ENCODE results near the gene RPS19.

DNA sequence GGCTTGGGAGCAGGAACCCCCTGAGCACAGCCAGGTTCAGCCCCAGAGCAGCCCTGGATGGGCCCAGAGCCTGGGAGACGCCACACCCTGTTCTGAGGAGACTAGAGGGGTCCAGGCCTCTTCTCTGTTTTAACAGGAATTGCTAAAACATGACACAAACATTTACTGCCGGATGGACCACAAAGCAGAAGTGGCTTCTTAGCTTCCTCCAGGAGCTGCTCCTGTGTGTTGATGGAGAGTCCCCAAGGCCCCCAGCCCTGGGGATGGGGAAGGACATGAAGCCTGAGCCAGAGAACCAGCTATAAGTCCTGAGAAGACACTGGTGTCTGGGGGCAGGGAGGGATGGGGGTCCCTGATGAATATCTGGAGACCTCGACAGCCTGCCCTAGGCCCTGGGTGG, 49.0 kb upstream of the RPS19 start:
- TF ChIP-seq, protein P1, sequence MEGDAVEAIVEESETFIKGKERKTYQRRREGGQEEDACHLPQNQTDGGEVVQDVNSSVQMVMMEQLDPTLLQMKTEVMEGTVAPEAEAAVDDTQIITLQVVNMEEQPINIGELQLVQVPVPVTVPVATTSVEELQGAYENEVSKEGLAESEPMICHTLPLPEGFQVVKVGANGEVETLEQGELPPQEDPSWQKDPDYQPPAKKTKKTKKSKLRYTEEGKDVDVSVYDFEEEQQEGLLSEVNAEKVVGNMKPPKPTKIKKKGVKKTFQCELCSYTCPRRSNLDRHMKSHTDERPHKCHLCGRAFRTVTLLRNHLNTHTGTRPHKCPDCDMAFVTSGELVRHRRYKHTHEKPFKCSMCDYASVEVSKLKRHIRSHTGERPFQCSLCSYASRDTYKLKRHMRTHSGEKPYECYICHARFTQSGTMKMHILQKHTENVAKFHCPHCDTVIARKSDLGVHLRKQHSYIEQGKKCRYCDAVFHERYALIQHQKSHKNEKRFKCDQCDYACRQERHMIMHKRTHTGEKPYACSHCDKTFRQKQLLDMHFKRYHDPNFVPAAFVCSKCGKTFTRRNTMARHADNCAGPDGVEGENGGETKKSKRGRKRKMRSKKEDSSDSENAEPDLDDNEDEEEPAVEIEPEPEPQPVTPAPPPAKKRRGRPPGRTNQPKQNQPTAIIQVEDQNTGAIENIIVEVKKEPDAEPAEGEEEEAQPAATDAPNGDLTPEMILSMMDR (IDR thresholded peaks at IDR 0.05 in 2 of 3, conservative IDR thresholded peaks at IDR 0.05 in 1 of 3; ENCODE audit: borderline replicate concordance in 1 of 3, insufficient read depth in 1 of 3, low read depth in 2 of 3, low read length in 2 of 3) = no peak
- TF ChIP-seq, protein P2, sequence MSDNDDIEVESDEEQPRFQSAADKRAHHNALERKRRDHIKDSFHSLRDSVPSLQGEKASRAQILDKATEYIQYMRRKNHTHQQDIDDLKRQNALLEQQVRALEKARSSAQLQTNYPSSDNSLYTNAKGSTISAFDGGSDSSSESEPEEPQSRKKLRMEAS (IDR thresholded peaks at IDR 0.05) = no peak
- TF ChIP-seq POLR2A (IDR thresholded peaks at IDR 0.05; ENCODE audit: borderline replicate concordance, extremely low read depth, insufficient read depth, insufficient read length) (no peak), JUND (IDR thresholded peaks at IDR 0.05) (no peak), CEBPB (IDR thresholded peaks at IDR 0.05; ENCODE audit: low read depth) (no peak), EZH2 (IDR thresholded peaks at IDR 0.05) (no peak), EZH2phosphoT487 (IDR thresholded peaks at IDR 0.05; ENCODE audit: borderline replicate concordance) (no peak), YY1 (IDR thresholded peaks at IDR 0.05; ENCODE audit: extremely low read depth, insufficient replicate concordance, low read depth, low read length) (no peak)
- TF ChIP-seq, protein P3, sequence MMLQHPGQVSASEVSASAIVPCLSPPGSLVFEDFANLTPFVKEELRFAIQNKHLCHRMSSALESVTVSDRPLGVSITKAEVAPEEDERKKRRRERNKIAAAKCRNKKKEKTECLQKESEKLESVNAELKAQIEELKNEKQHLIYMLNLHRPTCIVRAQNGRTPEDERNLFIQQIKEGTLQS (IDR thresholded peaks at IDR 0.05) = no peak

Data from HCT116 (cell line).